Neural crest cell (in vitro differentiated cells): ENCODE results near the gene CEP126. TPM values are rescaled to one million over a fixed set of nuclear protein-coding genes. Genes with fewer than 3 reads are reported as not detected.

Experiments used
- DNase-seq: peaks from one replicate; pipeline ENCODE4 v3.0.0; 2021; ENCODE audit warnings: low read depth, mixed read lengths, low spot score
- H3K27ac Mint-ChIP-seq: one replicate; pipeline ENCODE4 v1.8.0; 2021; ENCODE audit warnings: mild to moderate bottlenecking, mixed read lengths; ENCODE audit not compliant: unreplicated experiment
- H3K27me3 Mint-ChIP-seq: 2 replicates; pipeline ENCODE4 v1.8.0; 2021; ENCODE audit warnings: low read depth, mild to moderate bottlenecking, mixed read lengths
- H3K36me3 Mint-ChIP-seq: 2 replicates; pipeline ENCODE4 v1.8.0; 2021; ENCODE audit warnings: low read depth, mild to moderate bottlenecking, mixed read lengths
- H3K4me1 Mint-ChIP-seq: 2 replicates; pipeline ENCODE4 v1.8.0; 2021; ENCODE audit warnings: mixed read lengths
- H3K4me3 Mint-ChIP-seq: one replicate; pipeline ENCODE4 v1.8.0; 2021; ENCODE audit warnings: mild to moderate bottlenecking, mixed read lengths
- H3K9me3 Mint-ChIP-seq: 2 replicates; pipeline ENCODE4 v1.8.0; 2021; ENCODE audit warnings: mixed read lengths
- CTCF ChIP-seq: fragments of 200-600 bp; sonication (generic); conservative IDR thresholded peaks from 2 replicates; pipeline ENCODE4 v1.5.0; 2021; ENCODE audit warnings: antibody characterized with exemption, mild to moderate bottlenecking
- total RNA-seq: library from RNA; stranded (reverse); gene quantifications from 2 replicates; pipeline ENCODE4 v1.2.1, GENCODE V29; 2021

CEP126 gene
- total RNA-seq, 1 donor from 2014 or later, result 2.1 TPM

GRCh38 chr11:102004220-102004619 lies 89.4 kb downstream of the CEP126 start:
- Mint-ChIP-seq H3K9me3 (no peaks in the 10 kb centered on the region), H3K36me3 (no peaks in the 10 kb centered on the region), H3K27me3 (no peaks in the 10 kb centered on the region), H3K27ac (no peak overlapping the region), H3K4me3 (no peak overlapping the region), H3K4me1 (no peaks in the 10 kb centered on the region)
- TF ChIP-seq CTCF, result no peak
- DNase-seq, result no peak

GRCh38 chr11:102005306-102005705 lies 90.5 kb downstream of the CEP126 start:
- Mint-ChIP-seq H3K4me3 (no peak overlapping the region), H3K9me3 (no peaks in the 10 kb centered on the region), H3K4me1 (no peaks in the 10 kb centered on the region), H3K27ac (no peak overlapping the region), H3K27me3 (no peaks in the 10 kb centered on the region), H3K36me3 (no peaks in the 10 kb centered on the region)
- no peak for TF ChIP-seq CTCF
- DNase-seq, result no peak

GRCh38 chr11:102006835-102007566 lies 92.2 kb downstream of the CEP126 start:
- Mint-ChIP-seq H3K27ac (no peak overlapping the region), H3K4me3 (no peak overlapping the region), H3K36me3 (no peaks in the 10 kb centered on the region), H3K9me3 (no peaks in the 10 kb centered on the region), H3K4me1 (no peaks in the 10 kb centered on the region), H3K27me3 (no peaks in the 10 kb centered on the region)
- no peak for TF ChIP-seq CTCF
- DNase-seq, result no peak

GRCh38 chr11:102007567-102008437 lies 93.0 kb downstream of the CEP126 start:
- Mint-ChIP-seq H3K4me1 (no peaks in the 10 kb centered on the region), H3K4me3 (no peak overlapping the region), H3K27me3 (no peaks in the 10 kb centered on the region), H3K27ac (no peak overlapping the region), H3K9me3 (no peaks in the 10 kb centered on the region), H3K36me3 (no peaks in the 10 kb centered on the region)
- TF ChIP-seq CTCF, result peak; percentile 80
- no peak for DNase-seq

GRCh38 chr11:102010776-102011494 lies 96.1 kb downstream of the CEP126 start:
- no peak overlapping the region for H3K27ac Mint-ChIP-seq
- H3K4me1 Mint-ChIP-seq, result no peaks in the 10 kb centered on the region
- no peak overlapping the region for H3K4me3 Mint-ChIP-seq
- no peak for TF ChIP-seq CTCF
- no peaks in the 10 kb centered on the region for H3K27me3 Mint-ChIP-seq
- H3K9me3 Mint-ChIP-seq, result no peaks in the 10 kb centered on the region
- no peak for DNase-seq
- no peaks in the 10 kb centered on the region for H3K36me3 Mint-ChIP-seq
